SHP77 treated with DMSO at 0.1 percent for 48 hours (cell line): Measurements from ENCODE around the gene STX16.

ENCODE experiments used
- DNase-seq: peaks from one replicate; lab custom pipeline; 2025; lab: John Stamatoyannopoulos, UW

STX16 gene

DNA sequence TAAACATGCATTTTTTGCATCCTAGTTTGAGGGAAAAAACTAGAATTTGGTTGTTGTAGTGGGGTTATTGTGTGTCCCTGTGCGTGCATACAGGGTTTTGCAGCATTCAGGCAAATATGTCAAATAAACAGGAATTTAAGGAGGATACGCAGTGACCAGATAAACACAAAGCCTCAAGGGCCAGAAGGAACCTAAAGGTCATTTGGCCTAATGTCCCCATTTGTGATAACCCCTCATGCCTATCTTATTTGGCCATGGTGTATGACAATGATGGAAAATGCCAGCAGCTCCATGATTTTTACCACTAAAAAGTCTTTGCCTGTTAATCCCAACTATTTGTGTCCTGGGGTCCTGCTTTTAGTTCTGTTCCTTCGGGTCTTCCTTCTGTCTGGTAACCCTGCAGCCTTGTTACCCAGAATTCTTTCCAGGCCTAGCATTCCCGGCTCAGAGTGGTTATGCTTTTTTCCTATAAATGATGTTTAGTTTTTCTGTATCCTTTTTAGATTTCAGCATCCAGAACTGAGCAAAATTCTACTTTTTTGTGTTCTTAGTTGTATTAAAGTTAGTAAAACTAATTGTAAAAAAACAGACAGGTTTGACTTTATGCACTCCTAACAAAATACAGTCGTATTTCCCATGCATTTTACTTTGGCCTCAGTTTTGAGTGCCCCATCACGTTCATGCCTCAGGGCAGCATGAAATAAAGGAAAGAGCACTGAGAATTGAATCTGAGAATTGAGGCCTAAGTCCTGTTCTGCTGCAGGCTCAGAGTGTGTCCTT lies 4.4 kb downstream of the STX16 start:
- DNase-seq, result no peak

DNA sequence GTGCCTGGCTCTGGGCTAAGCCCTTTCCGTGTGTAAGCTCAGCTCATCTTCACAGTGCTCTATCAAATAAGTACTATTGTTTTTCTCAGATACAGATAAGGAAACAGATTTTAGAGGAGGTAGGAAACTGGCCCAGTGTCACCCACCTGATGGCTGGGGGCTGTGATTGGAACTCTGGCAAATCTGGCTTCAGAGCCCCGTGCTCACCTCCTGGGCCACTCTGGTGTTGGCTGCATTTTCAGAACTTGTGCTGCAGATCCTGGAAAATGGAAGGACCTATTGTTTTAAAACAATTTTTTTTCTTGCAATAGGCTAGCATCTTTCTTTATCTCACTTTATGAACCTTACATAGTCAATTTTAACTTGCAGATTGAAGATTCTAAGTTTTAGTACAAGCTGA lies 5.7 kb downstream of the STX16 start:
- DNase-seq, result no peak

DNA sequence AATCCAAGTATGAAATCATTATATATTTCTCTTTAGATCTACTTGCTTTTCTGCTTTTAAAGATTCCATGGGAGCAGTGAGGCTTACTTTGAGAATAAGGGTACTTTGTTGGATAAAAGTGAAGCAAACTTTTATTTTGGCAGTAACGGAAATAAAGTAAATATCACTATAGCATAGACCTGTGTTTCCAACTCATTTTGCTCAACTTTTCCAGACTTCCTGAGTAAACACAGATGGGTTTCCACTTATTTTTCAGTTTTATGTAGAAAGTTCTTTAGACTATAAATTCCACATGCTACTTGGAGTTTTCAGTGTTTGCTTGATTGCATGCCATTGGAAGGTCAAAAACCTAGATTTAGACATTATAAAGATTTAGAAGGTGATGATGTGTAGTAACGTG lies 6.2 kb downstream of the STX16 start:
- no peak for DNase-seq

DNA sequence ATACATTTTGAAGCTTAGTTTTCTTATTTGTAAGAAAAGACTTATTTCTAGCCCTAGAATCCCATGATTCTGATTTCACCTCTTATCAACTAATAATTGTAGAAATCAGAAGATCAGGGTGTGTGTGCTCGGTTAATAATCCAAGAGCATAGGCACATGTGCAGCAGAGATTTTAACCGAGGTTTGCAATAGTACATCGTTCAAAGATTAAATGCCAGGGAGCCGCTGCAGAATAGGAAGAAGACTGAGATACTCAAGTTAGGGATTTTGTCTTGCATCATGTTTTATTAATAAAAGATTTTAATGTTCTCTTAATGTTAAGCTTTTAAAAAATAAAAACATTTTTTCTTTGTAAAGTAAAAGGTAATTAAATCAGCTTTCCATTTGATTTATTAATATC lies 6.9 kb downstream of the STX16 start:
- no peak for DNase-seq

DNA sequence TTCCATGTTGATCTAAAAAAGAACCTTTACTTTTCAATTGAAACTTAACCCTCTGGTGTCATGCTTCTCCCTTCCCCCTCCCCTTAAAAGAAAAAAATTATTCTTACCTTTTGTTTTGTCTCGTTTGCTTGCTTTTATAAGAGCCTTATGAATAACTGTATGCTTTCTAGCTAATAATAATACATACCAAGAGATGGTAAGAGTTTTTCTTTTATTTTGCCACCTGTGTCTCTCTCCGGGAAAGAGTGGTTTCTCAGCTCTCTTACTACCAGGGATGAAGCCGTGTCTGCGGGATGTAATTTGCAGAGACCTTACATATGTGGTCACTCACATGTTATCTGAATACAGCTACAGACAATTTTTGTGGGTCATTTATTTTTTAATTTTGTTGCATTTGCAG lies 7.7 kb downstream of the STX16 start:
- no peak for DNase-seq

DNA sequence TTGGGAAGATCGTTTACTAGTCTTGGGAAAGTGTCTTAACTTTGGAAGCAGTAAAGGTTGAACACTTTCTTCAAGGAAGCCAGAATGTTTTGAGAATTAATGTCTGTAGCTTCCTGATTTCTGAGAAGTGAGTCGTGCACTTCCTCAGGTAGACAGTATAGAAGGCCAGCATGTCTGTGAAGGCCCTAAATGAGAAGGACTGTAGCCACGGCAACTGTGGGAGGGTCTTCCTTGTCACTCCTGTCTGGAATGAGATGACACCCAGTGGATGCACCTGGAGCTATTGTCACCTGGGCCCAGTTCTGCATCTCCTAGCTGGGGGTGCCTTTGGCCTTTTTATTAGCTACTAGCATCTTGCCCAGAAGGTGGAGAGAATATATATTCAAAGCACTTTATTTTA lies 8.8 kb downstream of the STX16 start:
- DNase-seq, result peak; percentile 10

DNA sequence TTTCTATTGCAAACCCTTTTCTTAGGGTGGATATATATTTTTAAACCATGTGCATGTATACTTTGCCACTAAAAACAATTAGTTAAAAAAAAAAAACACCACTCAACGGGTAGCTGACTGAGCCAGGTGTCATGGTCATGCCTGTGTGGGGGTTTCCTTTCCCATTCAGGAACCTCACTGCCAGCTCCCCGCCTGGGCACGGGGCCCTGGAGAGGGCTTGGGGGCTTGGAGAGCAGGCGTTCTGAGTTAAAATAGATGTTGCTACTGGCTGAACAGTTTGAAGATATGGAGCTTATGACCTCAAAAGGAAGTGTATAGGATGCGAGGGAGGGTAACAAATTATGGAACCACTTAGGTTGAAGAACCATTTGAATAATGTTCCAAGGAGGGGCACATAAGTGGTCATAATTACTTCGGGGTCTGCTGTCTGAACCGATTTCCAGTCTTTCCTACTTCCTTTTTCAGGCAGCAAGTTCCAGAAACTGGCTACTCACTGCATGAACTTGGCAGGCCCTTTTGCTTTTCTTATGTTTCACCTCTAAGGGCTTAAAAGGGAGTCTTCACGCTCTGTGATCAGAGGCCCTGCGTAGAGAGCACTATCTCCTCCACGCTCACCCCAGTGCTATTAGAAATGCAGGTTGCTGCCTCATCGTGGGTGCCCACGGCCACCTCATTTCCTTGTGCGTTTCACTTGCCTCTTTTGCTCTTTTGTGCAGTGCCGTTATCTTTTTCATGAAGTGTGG lies 9.9 kb downstream of the STX16 start:
- DNase-seq, result no peak

DNA sequence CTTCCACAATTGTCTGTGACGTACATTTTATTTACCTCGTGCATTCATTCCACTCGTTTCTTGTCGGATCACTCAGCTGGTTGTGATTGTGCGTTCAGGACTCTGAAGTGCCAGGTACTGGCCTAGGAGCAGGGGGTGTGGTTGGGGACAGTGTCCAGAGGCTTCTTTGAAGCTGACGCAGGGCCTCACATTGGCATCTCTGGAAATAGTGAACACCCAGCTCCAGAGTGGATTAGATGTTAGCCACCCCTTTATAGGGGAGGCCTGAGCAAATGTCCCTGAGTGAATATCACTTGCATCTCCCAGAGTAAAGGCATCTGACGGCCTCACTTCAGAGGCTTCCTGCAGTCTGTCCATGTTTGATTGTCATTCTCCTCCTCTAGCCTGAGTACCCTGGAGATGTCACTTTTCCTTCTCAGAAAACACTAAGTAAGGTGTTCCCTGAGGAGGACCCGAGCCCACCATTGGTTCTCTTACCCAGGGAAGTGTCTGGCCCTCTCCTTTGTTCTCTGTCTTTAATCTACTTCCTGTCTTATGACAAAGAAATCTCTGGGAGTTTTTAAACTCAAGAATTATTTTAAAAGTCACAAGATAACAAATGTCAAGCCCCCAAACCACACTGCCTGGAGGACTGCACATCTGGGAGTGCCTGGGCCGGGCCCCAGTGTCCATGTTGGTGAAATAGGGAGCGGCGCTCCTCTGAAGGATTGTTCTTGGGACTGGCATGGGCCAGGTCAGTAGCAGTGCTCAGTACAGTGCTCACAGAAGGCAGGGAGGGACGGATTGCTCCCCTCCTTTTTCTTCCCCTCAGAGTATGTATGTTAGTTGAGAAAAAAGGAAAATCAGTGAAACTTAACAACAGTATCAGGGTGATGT lies 10.8 kb downstream of the STX16 start:
- no peak for DNase-seq

DNA sequence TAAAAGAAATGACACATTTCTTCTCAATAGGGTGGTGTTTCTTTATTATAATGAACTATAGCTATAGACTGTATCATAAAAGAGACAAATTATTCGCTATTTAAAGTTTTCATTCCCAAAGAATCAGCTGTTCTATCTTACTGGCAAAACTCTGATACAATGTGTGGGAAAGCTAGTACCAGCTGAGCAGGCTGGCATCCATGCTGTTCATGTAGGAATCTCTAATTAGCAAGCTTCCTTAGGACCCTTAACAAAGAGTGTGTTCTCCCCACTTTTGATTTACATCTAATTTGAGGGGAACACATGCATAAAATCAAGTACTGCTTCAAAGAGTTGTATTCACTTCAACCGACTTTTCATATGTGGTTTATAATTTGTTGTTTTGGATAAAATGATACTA lies 13.2 kb downstream of the STX16 start:
- no peak for DNase-seq

DNA sequence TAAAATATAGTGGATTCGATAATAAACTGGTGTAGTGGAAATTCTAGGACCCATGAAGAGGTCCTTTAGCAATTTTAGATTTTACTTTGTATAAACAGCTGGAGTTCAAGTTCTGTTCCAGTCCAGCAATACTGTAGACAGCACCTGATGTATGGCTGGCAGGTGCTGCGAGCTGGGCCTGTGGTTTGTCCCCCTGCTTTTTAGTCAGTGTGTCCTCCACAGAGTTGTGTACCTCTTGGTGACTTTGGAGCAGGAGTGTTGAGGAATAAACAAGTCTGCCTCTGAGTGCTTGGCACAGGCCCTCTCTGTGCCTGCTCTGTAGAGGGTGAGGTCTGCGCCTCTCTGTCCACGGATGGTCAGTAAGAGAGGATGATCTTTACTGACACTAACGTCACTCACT lies 13.8 kb downstream of the STX16 start:
- peak; percentile 89 for DNase-seq

DNA sequence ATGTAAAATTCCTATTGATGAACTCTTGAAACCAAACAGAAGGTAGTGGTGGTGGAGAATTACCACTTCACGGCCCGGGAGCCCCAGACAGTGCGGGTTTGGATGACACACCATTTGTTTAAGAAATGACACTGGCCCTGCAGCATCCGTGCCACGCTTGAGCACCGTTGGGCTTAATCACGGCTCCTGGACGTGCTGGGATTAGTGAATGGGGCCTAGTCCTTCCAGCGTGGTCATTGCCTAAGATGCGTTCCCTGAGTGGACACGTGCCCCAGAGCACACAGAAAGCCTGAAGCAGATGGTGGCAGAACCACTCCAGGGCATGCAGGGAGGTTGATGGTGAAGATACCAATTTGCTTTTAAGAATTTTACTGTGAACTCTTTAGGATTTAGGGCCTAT lies 14.5 kb downstream of the STX16 start:
- DNase-seq, result peak; percentile 86

DNA sequence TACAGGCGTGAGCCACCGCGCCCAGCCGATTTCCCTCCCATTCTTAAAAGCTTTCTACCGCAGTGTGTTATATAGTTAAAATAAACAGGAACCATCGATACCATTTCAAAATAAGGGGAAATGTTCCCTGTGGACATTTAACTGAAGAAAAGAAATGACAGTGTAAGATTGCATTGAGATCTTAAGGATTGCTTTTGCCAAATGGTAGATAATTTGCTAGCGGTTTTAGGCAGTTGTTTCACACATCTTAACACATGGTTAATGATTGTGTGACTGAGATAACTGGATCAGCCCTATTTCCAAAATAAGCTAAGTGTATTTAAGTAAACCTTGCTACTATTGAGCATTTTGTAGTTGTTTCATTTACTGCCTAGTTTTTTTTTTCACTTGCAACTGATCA lies 15.6 kb downstream of the STX16 start:
- DNase-seq, result no peak

DNA sequence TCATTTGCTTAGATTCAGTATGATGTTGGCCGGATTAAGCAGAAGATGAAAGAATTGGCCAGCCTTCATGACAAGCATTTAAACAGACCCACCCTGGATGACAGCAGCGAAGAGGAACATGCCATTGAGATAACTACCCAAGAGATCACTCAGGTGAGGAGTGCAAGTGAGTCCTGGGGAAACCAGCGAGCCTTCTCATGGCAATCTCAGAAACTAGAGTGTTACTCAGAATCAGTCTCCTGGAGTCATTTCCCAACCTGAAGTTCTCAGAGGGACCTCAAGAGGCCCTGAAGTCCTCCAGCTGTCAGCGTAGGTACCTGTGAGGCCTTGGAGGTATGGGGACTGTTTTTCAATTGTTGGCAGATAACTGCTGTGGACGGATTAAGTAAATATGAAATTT lies 16.9 kb downstream of the STX16 start:
- DNase-seq, result no peak

DNA sequence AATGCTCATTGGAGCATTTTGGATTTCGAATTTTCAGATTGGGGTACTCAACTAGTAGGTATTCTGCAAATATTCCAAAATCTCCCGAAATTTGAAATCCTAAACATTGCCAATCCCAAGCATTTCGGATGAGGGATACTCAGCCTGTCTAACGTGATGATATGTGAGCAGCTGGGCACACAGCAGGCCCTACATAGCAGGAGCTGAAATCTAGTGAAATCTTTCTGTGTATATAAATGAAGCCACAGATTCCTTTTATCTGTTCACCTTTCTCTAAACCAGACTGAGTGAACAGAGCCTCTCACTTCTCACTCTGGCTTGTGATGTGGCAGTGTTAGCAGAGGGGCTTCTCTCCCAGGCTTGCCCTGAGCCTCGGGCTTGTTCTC lies 17.8 kb downstream of the STX16 start:
- DNase-seq, result no peak

DNA sequence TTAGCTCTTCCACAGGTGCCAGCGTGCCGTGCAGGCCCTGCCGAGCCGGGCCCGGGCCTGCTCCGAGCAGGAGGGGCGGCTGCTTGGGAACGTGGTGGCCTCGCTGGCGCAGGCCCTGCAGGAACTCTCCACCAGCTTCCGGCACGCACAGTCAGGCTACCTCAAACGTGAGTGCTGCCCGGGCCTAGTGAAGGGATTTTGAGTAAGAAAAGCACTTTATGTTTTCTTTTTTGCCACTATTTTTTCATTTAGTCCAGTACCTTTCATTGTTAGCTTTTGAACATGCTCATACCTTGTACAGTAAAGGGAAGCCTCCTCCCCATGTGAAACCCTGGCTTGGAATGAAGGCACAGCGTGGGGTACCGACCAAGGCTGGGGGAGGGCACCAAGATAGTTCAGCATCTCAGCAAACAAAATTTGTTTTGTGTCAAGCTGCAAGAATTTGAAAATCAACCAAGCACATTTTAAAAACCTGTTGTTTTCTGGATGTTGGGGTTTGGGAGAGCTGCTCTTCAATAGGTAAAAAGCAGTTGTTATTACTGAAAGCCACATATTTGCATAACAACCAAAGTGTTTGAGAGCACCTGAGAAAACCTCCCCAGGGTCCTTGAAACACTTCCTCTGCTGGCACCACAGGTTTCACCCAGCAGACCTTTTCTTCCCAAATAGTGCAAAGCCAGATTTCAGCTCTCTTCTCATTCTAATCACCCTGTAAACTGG lies 18.4 kb downstream of the STX16 start:
- DNase-seq, result no peak

DNA sequence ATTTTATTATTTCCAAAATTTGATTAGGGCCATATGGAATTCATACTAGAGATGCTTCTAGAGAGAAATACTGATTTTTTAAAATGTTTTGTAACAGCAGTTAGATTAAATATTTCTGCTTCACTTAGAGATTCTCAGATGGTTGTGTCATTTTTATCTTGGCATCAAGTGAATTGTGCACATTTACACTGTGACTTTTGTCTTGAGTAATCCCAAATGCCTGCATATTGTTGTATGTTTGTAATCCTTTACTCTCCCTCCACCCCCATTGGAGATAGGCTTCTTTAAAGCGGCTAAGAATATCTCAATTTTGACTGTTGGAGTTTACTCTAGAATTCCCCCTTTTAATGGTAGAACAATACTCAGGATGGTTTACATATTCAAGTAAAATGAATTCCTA lies 19.0 kb downstream of the STX16 start:
- DNase-seq, result no peak

DNA sequence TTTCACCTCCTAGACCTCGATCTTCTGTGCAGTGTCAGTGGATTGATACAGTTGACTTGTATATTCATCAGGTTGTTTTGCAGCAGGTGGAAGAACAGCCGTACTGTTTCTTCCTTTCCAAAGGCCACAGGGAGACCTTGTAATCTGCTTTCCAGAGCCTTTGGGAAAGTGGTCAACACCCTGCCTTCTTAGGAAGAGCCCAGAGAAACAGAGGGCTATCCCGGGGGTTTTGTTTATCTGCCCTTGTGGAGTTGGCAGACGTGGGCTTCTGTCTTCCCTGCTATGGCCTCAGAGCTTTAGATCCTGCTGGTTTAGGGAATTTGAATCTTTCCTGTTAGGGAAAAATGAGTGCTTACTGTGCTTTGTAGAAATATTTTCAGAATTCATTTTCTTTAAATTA lies 19.6 kb downstream of the STX16 start:
- no peak for DNase-seq

DNA sequence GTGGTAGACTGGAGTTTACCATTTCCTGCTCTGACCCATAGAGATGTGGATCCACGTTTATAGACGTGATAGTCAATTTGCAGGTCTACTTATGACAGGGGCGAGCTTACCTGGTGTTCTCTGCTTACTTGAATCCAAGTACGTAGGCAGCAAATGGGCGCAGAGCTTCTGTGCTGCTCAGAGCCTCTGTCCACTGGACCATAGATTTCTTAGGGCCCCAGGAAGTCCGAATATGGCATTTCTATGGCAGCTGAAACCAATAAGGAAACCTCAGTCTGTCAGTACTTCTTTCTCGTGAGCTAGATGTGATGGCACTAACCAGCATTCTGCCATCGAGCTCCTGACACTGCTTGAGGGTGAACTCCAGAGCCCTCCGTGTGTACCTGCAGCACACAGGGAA lies 22.0 kb downstream of the STX16 start:
- no peak for DNase-seq

DNA sequence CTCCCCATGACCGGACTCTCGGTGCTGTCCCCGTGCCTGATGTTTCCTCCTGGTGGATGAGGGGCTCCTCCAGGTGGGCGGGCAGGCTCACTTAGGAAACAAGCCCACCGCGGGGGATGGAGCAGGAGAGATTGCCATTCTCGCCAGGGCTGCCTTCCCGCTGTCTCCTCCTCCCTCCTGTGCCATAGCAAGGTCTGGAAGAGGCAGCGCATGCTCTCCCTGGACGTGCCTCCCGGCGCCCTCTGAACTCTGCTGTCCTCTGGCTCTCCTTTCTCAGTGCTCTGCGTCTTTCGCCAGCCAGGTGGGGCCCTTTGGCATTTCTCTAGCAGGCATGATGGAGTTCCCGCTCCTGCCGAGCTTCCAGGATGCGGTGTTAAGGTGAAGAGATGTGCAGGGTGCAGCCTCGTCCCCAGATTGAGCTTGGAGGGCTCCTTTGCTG lies 24.1 kb downstream of the STX16 start:
- no peak for DNase-seq

DNA sequence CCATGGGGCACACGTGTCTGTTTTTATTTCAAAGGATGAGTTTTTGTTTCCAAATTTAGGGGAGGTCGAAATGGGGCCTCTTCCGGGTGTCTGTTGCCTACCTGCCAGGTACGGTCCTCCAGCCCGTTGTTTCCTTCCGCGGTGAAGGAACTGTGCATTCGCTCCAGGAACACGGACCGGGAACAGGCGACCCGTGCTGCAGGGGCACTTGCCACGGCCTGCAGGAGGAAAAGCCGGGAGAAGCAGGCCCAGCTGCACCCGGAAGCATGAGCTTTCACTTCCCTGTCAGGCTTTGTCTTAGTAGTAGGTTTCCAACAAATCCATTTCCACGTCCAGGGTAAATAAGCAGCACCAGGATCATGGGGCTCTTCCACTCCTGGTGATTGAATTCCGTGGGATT lies 24.6 kb downstream of the STX16 start:
- no peak for DNase-seq

DNA sequence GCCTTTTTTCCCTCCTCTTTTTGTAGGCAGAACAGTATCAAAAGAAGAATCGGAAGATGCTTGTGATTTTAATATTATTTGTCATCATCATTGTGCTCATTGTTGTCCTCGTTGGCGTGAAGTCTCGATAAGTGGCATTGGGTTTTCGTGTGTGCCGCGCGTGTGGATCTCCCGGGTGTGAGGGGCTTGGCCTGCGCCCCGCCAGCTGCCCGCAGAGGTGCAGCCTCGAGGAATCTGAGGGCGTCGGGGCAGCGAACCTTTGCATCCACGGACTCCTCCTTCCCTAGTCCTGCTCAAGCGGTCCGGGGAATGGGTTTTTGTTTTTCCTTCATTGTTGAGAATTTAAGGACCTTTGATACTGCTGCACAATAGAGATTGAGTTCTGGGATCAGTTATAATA lies 25.1 kb downstream of the STX16 start:
- no peak for DNase-seq

DNA sequence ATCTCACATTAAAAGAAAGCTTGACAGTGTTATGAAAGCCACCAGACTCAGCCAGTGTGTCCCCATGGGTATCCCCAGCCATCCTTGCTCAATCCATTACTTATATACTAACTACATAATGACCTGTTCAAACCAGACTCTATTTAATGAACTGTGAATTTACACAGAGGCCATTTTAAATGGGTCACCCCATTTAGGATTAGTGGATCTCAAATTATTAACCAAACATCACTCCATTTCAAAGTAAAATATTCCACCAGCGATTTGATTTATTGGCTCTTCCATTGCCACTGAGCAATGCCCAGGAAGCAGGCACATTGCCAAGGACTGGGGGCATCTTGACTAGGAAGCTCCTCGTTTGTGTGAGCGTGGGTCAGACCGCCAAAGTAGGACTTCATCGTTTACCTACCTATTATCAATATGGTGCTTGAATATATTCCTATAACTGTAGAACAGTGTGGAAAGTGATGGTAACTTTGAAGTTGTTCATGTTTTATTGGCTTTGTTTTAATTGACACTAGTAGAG lies 26.1 kb downstream of the STX16 start:
- DNase-seq, result no peak
